HepG2 (cell line): ENCODE data around the gene UPK1A. TPM values are rescaled to one million over a fixed set of nuclear protein-coding genes. Genes with fewer than 3 reads are reported as not detected.
A peak's percentile ranks its signal among the peaks of the same experiment; 100 is the strongest.

Experiments
- AHR ChIP-seq: IDR thresholded peaks from 2 replicates; pipeline ENCODE4 v1.6.1; 2018; ENCODE audit warnings: missing genetic modification reagents, missing compliant biosample characterization
- ARHGAP35 ChIP-seq: sonication (generic); formaldehyde crosslinking; IDR thresholded peaks from 2 replicates; pipeline ENCODE4 v1.9.0; 2022; ENCODE audit warnings: mild to moderate bottlenecking, inconsistent platforms, moderate library complexity, missing genetic modification reagents, borderline replicate concordance
- FOXC1 ChIP-seq: sonication (generic); formaldehyde crosslinking; IDR thresholded peaks from 2 replicates; pipeline ENCODE4 v1.8.0; 2022; ENCODE audit warnings: mild to moderate bottlenecking, missing genetic modification reagents, borderline replicate concordance
- GMEB1 ChIP-seq: sonication (generic); formaldehyde crosslinking; IDR thresholded peaks from 2 replicates; pipeline ENCODE4 v1.5.1; 2020; ENCODE audit warnings: missing genetic modification reagents, mild to moderate bottlenecking, borderline replicate concordance
- HNRNPH1 ChIP-seq: fragments of 200-400 bp; formaldehyde crosslinking; optimal IDR thresholded peaks from 2 replicates; pipeline ENCODE3; 2017; ENCODE audit warnings: mild to moderate bottlenecking, low read depth, low read length
- KLF12 ChIP-seq: sonication (generic); formaldehyde crosslinking; IDR thresholded peaks from 2 replicates; pipeline ENCODE4 v1.4.0; 2020; ENCODE audit warnings: missing genetic modification reagents, borderline replicate concordance
- NFYC ChIP-seq: IDR thresholded peaks from 2 replicates; pipeline ENCODE4 v1.6.1; 2016; ENCODE audit warnings: missing genetic modification reagents, missing compliant biosample characterization
- NR2F6 ChIP-seq, 2 experiments: IDR thresholded peaks; 2 replicates each; pipeline ENCODE4 v1.6.1; 2016; ENCODE audit warnings: antibody characterized with exemption in 1 of 2, mild to moderate bottlenecking in 1 of 2
- PAXIP1 ChIP-seq: sonication (generic); formaldehyde crosslinking; conservative IDR thresholded peaks from 2 replicates; pipeline ENCODE4 v1.4.0; 2020; ENCODE audit warnings: mild to moderate bottlenecking, missing genetic modification reagents, moderate library complexity
- POLR2A ChIP-seq, 2 experiments: IDR thresholded peaks; 2 replicates each; pipeline ENCODE4 v1.6.1; 2011; ENCODE audit warnings: low read depth in 2 of 2, low read length in 2 of 2, mild to moderate bottlenecking in 1 of 2, moderate library complexity in 1 of 2; ENCODE audit not compliant: insufficient read depth in 1 of 2
- SATB2 ChIP-seq: sonication (generic); formaldehyde crosslinking; IDR thresholded peaks from 2 replicates; pipeline ENCODE4 v1.5.0; 2020; ENCODE audit warnings: missing genetic modification reagents
- SMAD3 ChIP-seq: sonication (generic); formaldehyde crosslinking; IDR thresholded peaks from 2 replicates; pipeline ENCODE4 v1.4.0; 2020; ENCODE audit warnings: missing genetic modification reagents
- TAF15 ChIP-seq: fragments of 200-400 bp; formaldehyde crosslinking; IDR thresholded peaks from one replicate; pipeline ENCODE4 v1.6.1; 2018; ENCODE audit warnings: mild to moderate bottlenecking, low read depth, low read length; ENCODE audit not compliant: poor library complexity, severe bottlenecking
- TBL1XR1 ChIP-seq: fragments of 150-350 bp; IDR thresholded peaks from 2 replicates; pipeline ENCODE4 v1.6.1; 2014; ENCODE audit warnings: borderline replicate concordance, low read length; ENCODE audit not compliant: partially characterized antibody
- THAP11 ChIP-seq: IDR thresholded peaks from 2 replicates; pipeline ENCODE4 v1.6.1; 2016; ENCODE audit warnings: missing biosample characterization, missing genetic modification reagents
- ZBTB4 ChIP-seq: sonication (generic); formaldehyde crosslinking; IDR thresholded peaks from 2 replicates; pipeline ENCODE4 v1.4.0; 2020; ENCODE audit warnings: missing genetic modification reagents, mild to moderate bottlenecking, borderline replicate concordance
- ZNF501 ChIP-seq: sonication (generic); formaldehyde crosslinking; IDR thresholded peaks from 2 replicates; pipeline ENCODE4 v1.5.1; 2020; ENCODE audit warnings: mild to moderate bottlenecking, moderate library complexity, missing genetic modification reagents
- ZNF607 ChIP-seq: sonication (generic); formaldehyde crosslinking; IDR thresholded peaks from 2 replicates; pipeline ENCODE4 v1.5.1; 2020; ENCODE audit warnings: missing genetic modification reagents, mild to moderate bottlenecking, borderline replicate concordance
- ZNF704 ChIP-seq: sonication (generic); formaldehyde crosslinking; IDR thresholded peaks from 2 replicates; pipeline ENCODE4 v1.8.1; 2023; ENCODE audit warnings: mild to moderate bottlenecking, inconsistent platforms, moderate library complexity, missing genetic modification reagents, borderline replicate concordance
- polyA plus RNA-seq, 8 experiments: library from polyadenylated mRNA; depleted of rRNA in 3 of 8; stranded (reverse) in 7 of 8; unstranded in 1 of 8; fragments of >200 nt; fragmentation: Illumina TruSeq in 4 of 8; extraction: Trizol in 4 of 8; gene quantifications; 2 replicates each; pipeline versions ENCODE4 v1.2.1 to v1.2.3, GENCODE V29; 2011 to 2016; ENCODE audit warnings: low read depth in 4 of 8, missing spikeins in 1 of 8, mixed read lengths in 1 of 8; ENCODE audit not compliant: insufficient read depth in 1 of 8
- total RNA-seq, 5 experiments: library from RNA; depleted of rRNA; stranded (reverse); fragments of >200 nt; fragmentation: Illumina TruSeq; extraction: Trizol; gene quantifications; 2 replicates each; pipeline ENCODE4 v1.2.3, GENCODE V29; 2016; ENCODE audit warnings: low read depth in 1 of 5

UPK1A gene
- total and polyA plus RNA-seq, 2 of the 13 experiments (the other 11 are each of a cell fraction or from before 2014, with no cell fraction given) = 2.9 TPM; not detected in 1

- TF ChIP-seq GMEB1 (no peak), ZBTB4 (CRISPR knock-in tag) (0 out of 2 replicates have a peak, but pooled peaks have one; percentile 24), THAP11 (CRISPR knock-in tag) (no peak; the same call in 1 of the 2 replicates), FOXC1 (CRISPR knock-in tag) (peak; percentile 61; the same call in 1 of the 2 replicates), SMAD3 (CRISPR knock-in tag) (no peak), KLF12 (no peak; the same call in 1 of the 2 replicates), ZNF607 (CRISPR knock-in tag) (peak; percentile 18; the same call in 1 of the 2 replicates), AHR (CRISPR knock-in tag) (no peak), TAF15 (no peak), NFYC (CRISPR knock-in tag) (peak; percentile 10; the same call in 1 of the 2 replicates), TBL1XR1 (no peak), ZNF704 (CRISPR knock-in tag) (no peak), ARHGAP35 (CRISPR knock-in tag) (no peak), NR2F6 (IDR thresholded peaks at IDR 0.05) (no peak), NR2F6 (CRISPR knock-in tag; IDR thresholded peaks at IDR 0.05) (no peak), SATB2 (no peak), PAXIP1 (peak; percentile 40), HNRNPH1 (no peak), ZNF501 (no peak), POLR2A (IDR thresholded peaks at IDR 0.05; ENCODE audit: insufficient read depth in 1 of 2, low read depth in 2 of 2, low read length in 2 of 2) (peak; percentile 21 to 51; a peak in 2 of 4 replicates)
These were observed 21.9 kb upstream of the UPK1A start (continued) for GRCh38 chr19:35644206-35644986.
